ENCODE results near the gene NOVA2. TPM values are rescaled to one million over a fixed set of nuclear protein-coding genes. Genes with fewer than 3 reads are reported as not detected.

Gene NOVA2
- total RNA-seq, 1 donor from 2014 or later: 11.3 TPM

DNA sequence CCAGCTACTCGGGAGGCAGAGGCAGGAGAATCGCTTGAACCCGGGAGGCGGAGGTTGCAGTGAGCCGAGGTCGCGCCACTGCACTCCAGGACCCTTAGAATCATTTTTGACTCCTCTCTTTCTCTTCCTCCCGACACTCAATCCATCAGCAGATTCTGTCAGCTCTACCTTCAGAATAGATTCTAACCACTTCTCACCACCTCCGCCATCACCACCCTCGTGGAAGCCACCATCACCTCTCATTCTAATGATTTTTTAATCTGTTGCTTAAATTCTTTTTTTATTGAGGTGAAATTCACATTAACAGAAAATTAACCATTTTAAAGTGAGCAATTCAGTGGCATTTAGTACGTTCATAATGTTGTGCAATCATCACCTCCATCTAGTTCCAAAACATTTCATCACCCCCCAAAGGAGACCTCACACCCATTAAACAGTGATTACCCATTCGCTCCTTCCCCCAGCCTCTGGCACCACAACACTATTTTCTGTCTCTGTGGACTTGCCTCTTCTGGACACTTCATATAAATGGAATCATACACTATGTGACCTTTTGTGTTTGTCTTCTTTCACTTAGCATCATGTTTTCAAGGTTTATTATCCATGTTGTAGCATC is 16.6 kb upstream of the NOVA2 start:
- no peak for DNase-seq (ENCODE audit: low spot score in 2 of 2)
- H3K9me3 ChIP-seq: no peaks in the 10 kb centered on the region
- H3K36me3 ChIP-seq: no peaks in the 10 kb centered on the region
- TF ChIP-seq, protein P1, sequence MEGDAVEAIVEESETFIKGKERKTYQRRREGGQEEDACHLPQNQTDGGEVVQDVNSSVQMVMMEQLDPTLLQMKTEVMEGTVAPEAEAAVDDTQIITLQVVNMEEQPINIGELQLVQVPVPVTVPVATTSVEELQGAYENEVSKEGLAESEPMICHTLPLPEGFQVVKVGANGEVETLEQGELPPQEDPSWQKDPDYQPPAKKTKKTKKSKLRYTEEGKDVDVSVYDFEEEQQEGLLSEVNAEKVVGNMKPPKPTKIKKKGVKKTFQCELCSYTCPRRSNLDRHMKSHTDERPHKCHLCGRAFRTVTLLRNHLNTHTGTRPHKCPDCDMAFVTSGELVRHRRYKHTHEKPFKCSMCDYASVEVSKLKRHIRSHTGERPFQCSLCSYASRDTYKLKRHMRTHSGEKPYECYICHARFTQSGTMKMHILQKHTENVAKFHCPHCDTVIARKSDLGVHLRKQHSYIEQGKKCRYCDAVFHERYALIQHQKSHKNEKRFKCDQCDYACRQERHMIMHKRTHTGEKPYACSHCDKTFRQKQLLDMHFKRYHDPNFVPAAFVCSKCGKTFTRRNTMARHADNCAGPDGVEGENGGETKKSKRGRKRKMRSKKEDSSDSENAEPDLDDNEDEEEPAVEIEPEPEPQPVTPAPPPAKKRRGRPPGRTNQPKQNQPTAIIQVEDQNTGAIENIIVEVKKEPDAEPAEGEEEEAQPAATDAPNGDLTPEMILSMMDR (IDR thresholded peaks at IDR 0.05): no peak
- H3K4me1 ChIP-seq: peaks cover 0 to 3% of the 10 kb centered on the region in 2 donors
- intact Hi-C loops (cut with DNase I): loop anchor here (10.0 kb wide), 1 partner anchor 405 kb away; the partner anchor contains the start of gene OPA3
- no peak overlapping the region for H3K4me3 ChIP-seq
- no peak overlapping the region for H3K27ac ChIP-seq
- no peaks in the 10 kb centered on the region for H3K27me3 ChIP-seq

DNA sequence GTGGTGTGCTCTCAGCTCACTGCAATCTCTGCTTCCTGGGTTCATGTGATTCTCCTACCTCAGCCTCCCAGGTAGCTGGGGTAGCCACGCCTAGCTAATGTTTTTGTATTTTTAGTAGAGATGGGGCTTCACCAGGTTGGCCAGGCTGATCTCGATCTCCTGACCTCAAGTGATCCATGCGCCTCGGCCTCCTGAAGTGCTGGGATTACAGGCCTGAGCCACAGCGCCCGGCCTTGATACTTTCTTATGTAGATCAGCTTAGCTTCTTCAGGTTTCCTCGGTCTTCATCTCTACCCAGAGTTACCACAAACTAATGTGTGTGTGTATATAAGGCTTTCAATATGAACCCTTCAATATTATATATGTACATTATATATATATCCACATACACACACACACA is 11.7 kb upstream of the NOVA2 start:
- no peak overlapping the region for H3K4me3 ChIP-seq
- no peaks in the 10 kb centered on the region for H3K4me1 ChIP-seq
- no peak overlapping the region for H3K27ac ChIP-seq
- intact Hi-C loops (cut with DNase I): no loop called here
- H3K9me3 ChIP-seq: no peaks in the 10 kb centered on the region
- no peaks in the 10 kb centered on the region for H3K27me3 ChIP-seq
- no peaks in the 10 kb centered on the region for H3K36me3 ChIP-seq
- TF ChIP-seq, protein P1 (IDR thresholded peaks at IDR 0.05): no peak
- no peak for DNase-seq (ENCODE audit: low spot score in 2 of 2)

DNA sequence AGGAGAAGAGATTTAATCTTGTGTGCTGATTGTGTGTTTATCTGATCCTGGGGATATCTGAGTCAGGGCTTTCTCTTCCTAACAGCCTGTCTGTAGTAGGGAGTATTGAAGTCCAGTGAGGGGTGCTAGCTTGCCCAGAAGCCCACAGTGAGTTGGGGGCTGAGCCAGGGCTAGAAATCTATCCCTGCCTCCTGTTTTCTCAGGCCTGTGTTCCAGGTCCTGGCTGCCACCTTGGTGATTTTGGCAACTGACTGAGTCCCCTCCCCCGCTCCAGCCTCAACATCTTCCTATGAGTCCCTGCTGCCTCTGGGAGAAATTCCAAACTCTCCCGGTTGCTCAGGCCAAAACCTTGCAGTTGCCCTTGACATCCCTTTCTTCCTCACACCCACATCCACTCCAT is 7.7 kb upstream of the NOVA2 start:
- Histone ChIP-seq H3K36me3 (no peaks in the 10 kb centered on the region), H3K27me3 (no peaks in the 10 kb centered on the region), H3K4me3 (no peak overlapping the region), H3K9me3 (no peaks in the 10 kb centered on the region), H3K4me1 (no peaks in the 10 kb centered on the region), H3K27ac (no peak overlapping the region)
- TF ChIP-seq, protein P1 (IDR thresholded peaks at IDR 0.05): no peak
- intact Hi-C loops (cut with DNase I): no loop called here
- no peak for DNase-seq (ENCODE audit: low spot score in 2 of 2)

DNA sequence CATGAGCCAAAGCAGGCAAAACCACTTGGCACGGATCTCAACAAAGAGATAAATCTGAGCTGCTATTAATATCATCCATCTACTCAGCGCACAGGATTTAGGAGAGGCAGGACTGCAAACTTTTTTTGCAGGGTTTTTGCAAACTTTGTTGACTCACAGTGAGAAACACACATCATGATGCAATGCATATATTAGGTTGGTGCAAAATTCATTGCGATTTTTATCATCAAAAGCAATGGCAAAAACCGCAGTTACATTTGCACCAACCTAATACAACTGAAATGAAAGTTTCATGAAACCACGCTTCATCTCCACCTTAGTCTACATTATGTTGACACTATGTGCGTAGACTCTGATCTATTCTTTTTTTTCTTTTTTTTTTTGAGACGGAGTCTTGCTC is 4.5 kb upstream of the NOVA2 start:
- intact Hi-C loops (cut with DNase I): no loop called here

DNA sequence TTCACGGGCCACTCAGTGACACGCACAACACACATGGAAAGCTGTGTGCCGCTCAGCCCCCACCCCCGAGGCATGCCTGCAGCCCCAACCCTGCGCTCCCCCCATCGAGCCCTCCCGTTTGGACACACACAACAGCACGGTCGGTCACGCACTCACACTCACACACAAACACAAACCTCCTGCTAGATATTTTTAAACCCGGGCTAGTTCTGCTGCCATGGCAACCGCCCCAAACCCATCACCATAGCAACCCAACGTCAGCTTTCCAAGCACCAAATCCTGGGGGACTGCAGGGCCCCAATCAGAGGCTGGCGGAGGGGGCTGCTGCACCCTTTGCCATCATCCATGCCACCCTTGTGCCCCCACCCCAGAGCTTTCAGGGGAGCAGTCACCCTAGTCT is 2.5 kb upstream of the NOVA2 start:
- peaks cover 16% of the 10 kb centered on the region for H3K27me3 ChIP-seq
- peaks cover 0 to 2% of the 10 kb centered on the region in 2 donors for H3K4me1 ChIP-seq
- no peak overlapping the region for H3K27ac ChIP-seq
- DNase-seq (ENCODE audit: low spot score in 2 of 2): no peak
- H3K9me3 ChIP-seq: no peaks in the 10 kb centered on the region
- no peaks in the 10 kb centered on the region for H3K36me3 ChIP-seq
- H3K4me3 ChIP-seq: no peak overlapping the region
- intact Hi-C loops (cut with DNase I): no loop called here
- TF ChIP-seq, protein P1 (IDR thresholded peaks at IDR 0.05): no peak

More for the DNA sequence above, 4.5 kb upstream of the NOVA2 start:
- Histone ChIP-seq H3K9me3 (no peaks in the 10 kb centered on the region), H3K36me3 (no peaks in the 10 kb centered on the region), H3K4me1 (no peaks in the 10 kb centered on the region), H3K27me3 (peaks cover 9% of the 10 kb centered on the region), H3K27ac (no peak overlapping the region), H3K4me3 (no peak overlapping the region)
- DNase-seq (ENCODE audit: low spot score in 2 of 2): no peak
- TF ChIP-seq, protein P1 (IDR thresholded peaks at IDR 0.05): no peak

All from ascending aorta (tissue), 2 donors.